ENCODE measurements around the gene TMEM129.

DNA sequence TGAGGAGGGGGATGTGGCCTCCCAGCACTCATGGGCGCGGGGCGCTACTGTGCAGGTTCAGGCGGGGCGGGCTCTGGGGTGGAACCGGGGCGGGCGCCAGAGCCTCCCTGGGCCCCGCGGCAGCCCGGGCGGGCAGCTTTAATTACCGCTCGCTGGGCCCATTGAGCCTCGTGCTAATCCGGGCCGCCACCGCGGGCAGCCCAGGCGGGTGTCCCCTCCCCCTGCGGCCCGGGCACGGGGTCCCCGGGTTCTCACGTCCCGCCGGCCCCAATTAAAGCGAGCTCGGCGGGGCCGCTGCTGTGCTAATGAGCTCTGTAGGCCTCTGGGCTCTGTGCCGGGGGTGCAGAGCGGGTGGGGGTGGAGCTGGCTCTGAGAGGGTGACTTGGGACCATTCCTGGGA is 49.1 kb upstream of the TMEM129 start:
- no peak for TF ChIP-seq POLR2AphosphoS5 (IDR thresholded peaks at IDR 0.05)
- TF ChIP-seq EP300 (IDR thresholded peaks at IDR 0.05) = no peak
- TF ChIP-seq, protein P1, sequence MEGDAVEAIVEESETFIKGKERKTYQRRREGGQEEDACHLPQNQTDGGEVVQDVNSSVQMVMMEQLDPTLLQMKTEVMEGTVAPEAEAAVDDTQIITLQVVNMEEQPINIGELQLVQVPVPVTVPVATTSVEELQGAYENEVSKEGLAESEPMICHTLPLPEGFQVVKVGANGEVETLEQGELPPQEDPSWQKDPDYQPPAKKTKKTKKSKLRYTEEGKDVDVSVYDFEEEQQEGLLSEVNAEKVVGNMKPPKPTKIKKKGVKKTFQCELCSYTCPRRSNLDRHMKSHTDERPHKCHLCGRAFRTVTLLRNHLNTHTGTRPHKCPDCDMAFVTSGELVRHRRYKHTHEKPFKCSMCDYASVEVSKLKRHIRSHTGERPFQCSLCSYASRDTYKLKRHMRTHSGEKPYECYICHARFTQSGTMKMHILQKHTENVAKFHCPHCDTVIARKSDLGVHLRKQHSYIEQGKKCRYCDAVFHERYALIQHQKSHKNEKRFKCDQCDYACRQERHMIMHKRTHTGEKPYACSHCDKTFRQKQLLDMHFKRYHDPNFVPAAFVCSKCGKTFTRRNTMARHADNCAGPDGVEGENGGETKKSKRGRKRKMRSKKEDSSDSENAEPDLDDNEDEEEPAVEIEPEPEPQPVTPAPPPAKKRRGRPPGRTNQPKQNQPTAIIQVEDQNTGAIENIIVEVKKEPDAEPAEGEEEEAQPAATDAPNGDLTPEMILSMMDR (IDR thresholded peaks at IDR 0.05) = no peak
- no peak for TF ChIP-seq POLR2A (IDR thresholded peaks at IDR 0.05)
